HepG2 (cell line): ENCODE results near the gene RGL3. TPM values are rescaled to one million over a fixed set of nuclear protein-coding genes. Genes with fewer than 3 reads are reported as not detected.

Experiments
- ATAC-seq: fragments of 200-7000 bp; cut with Tn5 transposase; 3 replicates; pipeline ENCODE4 v1.9.1; 2020; ENCODE audit warnings: mild to moderate bottlenecking, moderate library complexity
- BruUV-seq: library from RNA; stranded (reverse); fragments of 400-500 nt; replicated peaks from 2 replicates; lab custom pipeline; 2021; lab: Mats Ljungman, UMichigan
- CTCF ChIA-PET: fragments of 300-600 bp; formaldehyde crosslinking; extraction: SDS; loops from one replicate; lab custom pipeline; 2021; ENCODE audit warnings: low total read pairs, inconsistent platforms, low intra/inter-chr PET ratio; lab: Yijun Ruan, JAX
- POLR2A ChIA-PET: fragments of 350-600 bp; sonication (Branson Sonifier 250); formaldehyde crosslinking; loops from one replicate; lab custom pipeline; 2020; ENCODE audit warnings: antibody characterized with exemption, inconsistent platforms; lab: Yijun Ruan, JAX
- DNase-seq: peaks from one replicate; pipeline ENCODE4 v3.0.0-alpha.2; 2015; ENCODE audit warnings: low spot score
- FAIRE-seq: peaks from 3 replicates; lab custom pipeline; 2011; peaks lifted over from hg19 to GRCh38; lab: Jason Lieb, UNC
- H2AFZ ChIP-seq: one replicate; pipeline ENCODE4 v1.6.1; 2011; ENCODE audit warnings: low read length, inconsistent platforms
- H3K27ac ChIP-seq: fragments of 300-600 bp; 3 replicates; pipeline ENCODE4 v1.8.0; 2011; ENCODE audit warnings: mixed run types, mild to moderate bottlenecking, mixed read lengths, low read length, inconsistent platforms; ENCODE audit not compliant: insufficient read depth; ENCODE audit errors: extremely low read length
- H3K27me3 ChIP-seq, 2 experiments: fragments of 200-600 bp in 1 of 2; 2 replicates in 1 of 2; 3 replicates in 1 of 2; pipeline versions ENCODE4 v1.6.0 to v1.8.0; 2011; ENCODE audit warnings: low read length in 2 of 2, mild to moderate bottlenecking in 2 of 2, moderate library complexity in 2 of 2, inconsistent platforms in 1 of 2; ENCODE audit not compliant: insufficient read depth in 2 of 2, control insufficient read depth in 1 of 2
- H3K36me3 ChIP-seq, 2 experiments: fragments of 200-600 bp in 1 of 2; replicated peaks in 1 of 2; 2 replicates in 1 of 2; 3 replicates in 1 of 2; pipeline versions ENCODE4 v1.5.1 to v1.8.0; 2011; ENCODE audit warnings: low read length in 2 of 2, inconsistent platforms in 1 of 2; ENCODE audit not compliant: insufficient read depth in 2 of 2, control insufficient read depth in 1 of 2
- H3K4me1 ChIP-seq: 2 replicates; pipeline ENCODE4 v1.5.1; 2012; ENCODE audit warnings: low read length, inconsistent platforms; ENCODE audit not compliant: insufficient read depth
- H3K4me2 ChIP-seq: 2 replicates; pipeline ENCODE4 v1.6.0; 2011; ENCODE audit warnings: low read depth, low read length, inconsistent platforms
- H3K4me3 ChIP-seq, 3 experiments: fragments of 200-600 bp in 1 of 3; sonication (generic), shearing (Covaris generic) in 1 of 3; replicated peaks in 1 of 3; 2 replicates each; pipeline ENCODE4 v1.5.1; 2011 to 2016; ENCODE audit warnings: low read length in 3 of 3, inconsistent platforms in 2 of 3, low read depth in 2 of 3, mild to moderate bottlenecking in 2 of 3, control low read depth in 1 of 3, mixed read lengths in 1 of 3; ENCODE audit not compliant: insufficient read depth in 1 of 3
- H3K79me2 ChIP-seq: one replicate; pipeline ENCODE4 v1.6.1; 2011; ENCODE audit warnings: low read length, inconsistent platforms; ENCODE audit not compliant: insufficient read depth
- H3K9ac ChIP-seq: 2 replicates; pipeline ENCODE4 v1.6.0; 2011; ENCODE audit warnings: mild to moderate bottlenecking, low read depth, low read length, inconsistent platforms; ENCODE audit not compliant: insufficient read depth
- H3K9me3 ChIP-seq: 2 replicates; pipeline ENCODE4 v1.5.1; 2012; ENCODE audit warnings: mild to moderate bottlenecking, low read length
- H4K20me1 ChIP-seq: 2 replicates; pipeline ENCODE4 v1.6.0; 2011; ENCODE audit warnings: inconsistent platforms, mild to moderate bottlenecking, low read length, moderate library complexity; ENCODE audit not compliant: insufficient read depth
- HNRNPK ChIP-seq: fragments of 200-400 bp; formaldehyde crosslinking; IDR thresholded peaks from 2 replicates; pipeline ENCODE4 v1.6.1; 2018; ENCODE audit warnings: low read length, low read depth, moderate library complexity, mild to moderate bottlenecking; ENCODE audit not compliant: poor library complexity, severe bottlenecking
- MTF2 ChIP-seq: sonication (generic); formaldehyde crosslinking; IDR thresholded peaks from 2 replicates; pipeline ENCODE4 v1.5.0; 2020; ENCODE audit warnings: missing genetic modification reagents, borderline replicate concordance
- NCOR1 ChIP-seq: fragments of 200-600 bp; sonication (generic); IDR thresholded peaks from 2 replicates; pipeline ENCODE4 v1.7.0; 2017; ENCODE audit warnings: antibody characterized with exemption, low read length, borderline replicate concordance
- RBFOX2 ChIP-seq: fragments of 200-400 bp; formaldehyde crosslinking; IDR thresholded peaks from 2 replicates; pipeline ENCODE4 v1.6.1; 2017; ENCODE audit warnings: low read depth, mild to moderate bottlenecking, low read length
- SETDB1 ChIP-seq: sonication (generic); formaldehyde crosslinking; IDR thresholded peaks from 2 replicates; pipeline ENCODE4 v1.5.1; 2020; ENCODE audit warnings: missing genetic modification reagents, mild to moderate bottlenecking, borderline replicate concordance
- ZNF841 ChIP-seq: sonication (generic); formaldehyde crosslinking; IDR thresholded peaks from 2 replicates; pipeline ENCODE4 v1.8.1; 2023; ENCODE audit warnings: missing genetic modification reagents, borderline replicate concordance
- WGBS: methylation state at CpG from one replicate; pipeline ENCODE4 v1.1.6; 2017; ENCODE audit warnings: low lambda C conversion rate; 5-methylcytosine and 5-hydroxymethylcytosine counted together
- in situ Hi-C: cut with HindIII; loops from 2 replicates; pipeline ENCODE4 v1.10.0; 2017; ENCODE audit warnings: low pct_unique_long_range_greater_than_20kb; ENCODE audit not compliant: extremely low pct_ligation_motif_present
- intact Hi-C: fragments of 100-400 bp; cut with micrococcal nuclease; formaldehyde crosslinking; loops from one replicate; pipeline ENCODE4 v1.10.0; 2022; ENCODE audit not compliant: unreplicated experiment
- polyA plus RNA-seq, 8 experiments: library from polyadenylated mRNA; depleted of rRNA in 3 of 8; stranded (reverse) in 7 of 8; unstranded in 1 of 8; fragments of >200 nt; fragmentation: Illumina TruSeq in 4 of 8; extraction: Trizol in 4 of 8; gene quantifications; 2 replicates each; pipeline versions ENCODE4 v1.2.1 to v1.2.3, GENCODE V29; 2011 to 2016; ENCODE audit warnings: low read depth in 4 of 8, missing spikeins in 1 of 8, mixed read lengths in 1 of 8; ENCODE audit not compliant: insufficient read depth in 1 of 8
- total RNA-seq, 5 experiments: library from RNA; depleted of rRNA; stranded (reverse); fragments of >200 nt; fragmentation: Illumina TruSeq; extraction: Trizol; gene quantifications; 2 replicates each; pipeline ENCODE4 v1.2.3, GENCODE V29; 2016; ENCODE audit warnings: low read depth in 1 of 5
- TF ChIP-seq, protein P1 (sequence below), 2 experiments: sonication (generic) in 1 of 2; formaldehyde crosslinking in 1 of 2; IDR thresholded peaks; 2 replicates each; pipeline versions ENCODE4 v1.5.1 to v1.6.1; 2011 to 2020; ENCODE audit warnings: borderline replicate concordance in 1 of 2, low read depth in 1 of 2, low read length in 1 of 2, mild to moderate bottlenecking in 1 of 2, missing genetic modification reagents in 1 of 2, moderate library complexity in 1 of 2

Gene RGL3
- total and polyA plus RNA-seq, 2 of the 13 experiments (the other 11 are each of a cell fraction or from before 2014, with no cell fraction given): 4.2 to 7.6 TPM

DNA sequence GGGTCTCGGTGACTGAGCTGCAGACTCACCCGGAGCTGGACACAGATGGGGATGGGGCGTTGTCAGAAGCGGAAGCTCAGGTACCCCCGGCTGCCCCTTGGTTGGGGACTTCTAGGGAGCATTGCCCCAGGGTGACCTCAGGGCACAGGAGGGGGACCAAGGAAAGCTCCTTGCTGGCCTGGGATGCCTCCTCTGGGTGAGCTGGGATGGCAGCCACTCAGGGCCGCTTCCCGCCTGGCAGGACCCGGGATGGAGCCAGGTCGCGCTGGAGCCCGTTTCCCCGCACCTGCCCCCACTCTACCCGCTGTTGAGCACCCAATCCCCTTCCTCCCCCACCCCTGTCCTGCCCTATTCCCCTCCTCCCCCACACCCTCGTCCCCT lies 27.1 kb upstream of the RGL3 start:
- Histone ChIP-seq H3K27me3 (no peaks in the 10 kb centered on the region), H3K27ac (no peak overlapping the region), H3K79me2 (no peaks in the 10 kb centered on the region), H2AFZ (no peak overlapping the region), H3K36me3 (peaks cover 23 to 59% of the 10 kb centered on the region in 2 experiments), H3K4me1 (no peaks in the 10 kb centered on the region), H3K9ac (no peak overlapping the region), H3K9me3 (no peaks in the 10 kb centered on the region), H3K4me3 (no peak overlapping the region), H4K20me1 (peaks cover 8% of the 10 kb centered on the region; the same call in 1 of the 2 replicates), H3K4me2 (no peak overlapping the region)
- 91% methylated on average over 8 of the region's 14 CpGs for WGBS
- no peak for FAIRE-seq
- DNase-seq: no peak
- ATAC-seq: no peak
- peak; percentile 1 for TF ChIP-seq HNRNPK
- TF ChIP-seq MTF2: no peak
- no peak for TF ChIP-seq SETDB1 (CRISPR knock-in tag)
- TF ChIP-seq NCOR1: no peak
- TF ChIP-seq, protein P1, sequence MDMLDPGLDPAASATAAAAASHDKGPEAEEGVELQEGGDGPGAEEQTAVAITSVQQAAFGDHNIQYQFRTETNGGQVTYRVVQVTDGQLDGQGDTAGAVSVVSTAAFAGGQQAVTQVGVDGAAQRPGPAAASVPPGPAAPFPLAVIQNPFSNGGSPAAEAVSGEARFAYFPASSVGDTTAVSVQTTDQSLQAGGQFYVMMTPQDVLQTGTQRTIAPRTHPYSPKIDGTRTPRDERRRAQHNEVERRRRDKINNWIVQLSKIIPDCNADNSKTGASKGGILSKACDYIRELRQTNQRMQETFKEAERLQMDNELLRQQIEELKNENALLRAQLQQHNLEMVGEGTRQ (IDR thresholded peaks at IDR 0.05; ENCODE audit: low read depth, low read length): no peak
- TF ChIP-seq, protein P1 (CRISPR knock-in tag; IDR thresholded peaks at IDR 0.05; ENCODE audit: borderline replicate concordance): no peak
- 0 out of 2 replicates have a peak, but pooled peaks have one; percentile 8 for TF ChIP-seq RBFOX2
- TF ChIP-seq ZNF841 (CRISPR knock-in tag): no peak
- intact Hi-C loops: loop anchor here (2.0 to 10.0 kb wide), 2 partner anchors 67 to 151 kb away; partner anchors contain the start of gene TSPAN16
- ChIA-PET CTCF (interaction anchor here (1.2 to 1.9 kb wide), 5 partner anchors 63 to 153 kb away, joined by 5 to 10 read pairs (median 8); no protein-coding TSS in a partner anchor), POLR2A (interaction anchor here (1.0 kb wide), 2 partner anchors 9 to 72 kb away, joined by 3 read pairs; partner anchors contain the start of gene SWSAP1)
- in situ Hi-C loops: no loop called here
- BruUV-seq: no TSS peak
